HFF-Myc (cell line): Measurements from ENCODE around the gene FCHSD1.

Experiments
- DNase-seq: peaks from one replicate; pipeline ENCODE4 v3.0.0-alpha.2; 2011; ENCODE audit warnings: low read depth; ENCODE audit errors: extremely low read depth
- H3K4me3 ChIP-seq: replicated peaks from 2 replicates; pipeline ENCODE4 v1.5.1; 2011; ENCODE audit warnings: low read depth, mild to moderate bottlenecking, control low read depth, low read length
- CTCF ChIP-seq: IDR thresholded peaks from 2 replicates; pipeline ENCODE4 v1.5.1; 2012; ENCODE audit warnings: mild to moderate bottlenecking, low read depth, low read length, control low read depth; ENCODE audit errors: missing control alignments

FCHSD1 gene

GRCh38 chr5:141681695-141682641 lies 30.8 kb upstream of the FCHSD1 start, which contains the start of gene ARAP3:
Gene ARAP3 (minus strand): TSS chr5:141682230. CDS start chr5:141680486, 1,744 bp downstream.
- no peak for TF ChIP-seq CTCF
- H3K4me3 ChIP-seq: peak within 1 kb of the TSS; percentile 44
- DNase-seq: no peak

GRCh38 chr5:141681295-141681694 lies 30.1 kb upstream of the FCHSD1 start:
- TF ChIP-seq CTCF: no peak
- H3K4me3 ChIP-seq: peak overlapping the region; percentile 44
- DNase-seq: no peak

- peak overlapping the region; percentile 44 for H3K4me3 ChIP-seq
- no peak for DNase-seq
- no peak for TF ChIP-seq CTCF
These were observed 29.6 kb upstream of the FCHSD1 start for GRCh38 chr5:141680751-141681201.

- DNase-seq: no peak
- TF ChIP-seq CTCF: no peak
- H3K4me3 ChIP-seq: peak overlapping the region; percentile 44; the same call in 1 of the 2 replicates
These were observed 29.0 kb upstream of the FCHSD1 start for GRCh38 chr5:141680178-141680577.

- peak; percentile 29 for TF ChIP-seq CTCF
- DNase-seq: no peak
- no peak overlapping the region for H3K4me3 ChIP-seq
These were observed 26.2 kb upstream of the FCHSD1 start for GRCh38 chr5:141677415-141677814.

GRCh38 chr5:141675672-141676071 lies 24.5 kb upstream of the FCHSD1 start:
- DNase-seq: no peak
- no peak for TF ChIP-seq CTCF
- H3K4me3 ChIP-seq: no peak overlapping the region
